B cell (primary cell): Measurements from ENCODE around the gene ZNF185. TPM values are rescaled to one million over a fixed set of nuclear protein-coding genes. Genes with fewer than 3 reads are reported as not detected.

Experiments used
- ATAC-seq: fragments of 200-7000 bp; cut with Tn5 transposase; one replicate; pipeline ENCODE4 v1.10.0; 2021; ENCODE audit warnings: low read depth, mild to moderate bottlenecking, moderate number of reproducible peaks, moderate library complexity
- CTCF ChIA-PET: fragments of 350-600 bp; sonication (Branson Sonifier 250); formaldehyde crosslinking; loops from one replicate; lab custom pipeline; 2021; ENCODE audit warnings: antibody characterized with exemption, inconsistent platforms; lab: Charles Lee
- POLR2A ChIA-PET: fragments of 350-600 bp; sonication (Branson Sonifier 250); formaldehyde crosslinking; loops from one replicate; lab custom pipeline; 2021; ENCODE audit warnings: antibody characterized with exemption; lab: Charles Lee
- DNase-seq: peaks from one replicate; pipeline ENCODE4 v3.0.0; 2013
- H2AFZ ChIP-seq: 2 replicates; pipeline ENCODE4 v1.6.1; 2012; ENCODE audit warnings: mild to moderate bottlenecking, low read depth, low read length; ENCODE audit not compliant: insufficient read depth, poor library complexity, severe bottlenecking
- H3K27ac ChIP-seq, 2 donors: 1 replicate in 1 of 2; 2 replicates in 1 of 2; pipeline ENCODE4 v1.5.1; 2012 to 2013; ENCODE audit warnings: low read length in 2 of 2, mild to moderate bottlenecking in 2 of 2, moderate library complexity in 1 of 2
- H3K27me3 ChIP-seq, 4 experiments: fragments of 200-600 bp in 1 of 4; sonication (generic) in 1 of 4; replicated peaks in 1 of 4; 1 replicate in 2 of 4; 2 replicates in 2 of 4; pipeline versions ENCODE4 v1.6.1 to v1.7.0; 2013 to 2016; ENCODE audit warnings: low read length in 3 of 4, mild to moderate bottlenecking in 2 of 4, mixed read lengths in 1 of 4, moderate library complexity in 1 of 4; ENCODE audit not compliant: insufficient read depth in 4 of 4, control insufficient read depth in 3 of 4; ENCODE audit errors: control extremely low read depth in 1 of 4
- H3K36me3 ChIP-seq, 2 experiments: replicated peaks in 1 of 2; 1 replicate in 1 of 2; 2 replicates in 1 of 2; pipeline versions ENCODE4 v1.6.1 to v1.7.1; 2013; ENCODE audit warnings: low read length in 1 of 2; ENCODE audit not compliant: insufficient read depth in 2 of 2, control insufficient read depth in 1 of 2; ENCODE audit errors: control extremely low read depth in 1 of 2, extremely low read depth in 1 of 2
- H3K4me1 ChIP-seq, 2 donors: fragments of 200-600 bp in 1 of 2; sonication (generic) in 1 of 2; 1 replicate in 1 of 2; 2 replicates in 1 of 2; pipeline versions ENCODE4 v1.5.1 to v1.6.1; 2013 to 2017; ENCODE audit warnings: low read length in 2 of 2; ENCODE audit not compliant: control insufficient read depth in 2 of 2, insufficient read depth in 2 of 2
- H3K4me2 ChIP-seq: replicated peaks from 2 replicates; pipeline ENCODE3; 2012; ENCODE audit warnings: mild to moderate bottlenecking, low read depth, low read length; ENCODE audit not compliant: poor library complexity, severe bottlenecking
- H3K4me3 ChIP-seq, 5 experiments: fragments of 200-600 bp in 1 of 5; sonication (generic) in 1 of 5; 1 replicate in 3 of 5; 2 replicates in 2 of 5; pipeline versions ENCODE4 v1.5.1 to v1.7.0; 2011 to 2016; ENCODE audit warnings: low read length in 4 of 5, mild to moderate bottlenecking in 4 of 5, low read depth in 2 of 5, control low read depth in 1 of 5, moderate library complexity in 1 of 5; ENCODE audit not compliant: insufficient read depth in 1 of 5; ENCODE audit errors: control extremely low read depth in 1 of 5, extremely low read depth in 1 of 5
- H3K79me2 ChIP-seq: fragments of 200-600 bp; sonication (generic); one replicate; pipeline ENCODE4 v1.6.0; 2016; ENCODE audit warnings: low read length; ENCODE audit not compliant: control insufficient read depth, insufficient read depth
- H3K9ac ChIP-seq: fragments of 200-600 bp; sonication (generic); 2 replicates; pipeline ENCODE4 v1.6.1; 2017; ENCODE audit warnings: mild to moderate bottlenecking, low read length, moderate library complexity
- H3K9me3 ChIP-seq, 3 donors: one replicate each; pipeline versions ENCODE4 v1.6.1 to v1.7.1; 2013; ENCODE audit warnings: low read length in 2 of 3; ENCODE audit not compliant: control insufficient read depth in 2 of 3, insufficient read depth in 1 of 3; ENCODE audit errors: control extremely low read depth in 1 of 3
- H4K20me1 ChIP-seq: 2 replicates; pipeline ENCODE4 v1.6.0; 2012; ENCODE audit warnings: mild to moderate bottlenecking, low read length; ENCODE audit not compliant: insufficient read depth, control insufficient read depth, poor library complexity, severe bottlenecking
- H3K27ac Mint-ChIP-seq: one replicate; pipeline ENCODE4 v1.8.0; 2021; ENCODE audit warnings: mixed read lengths
- H3K27me3 Mint-ChIP-seq: one replicate; pipeline ENCODE4 v1.8.0; 2021; ENCODE audit warnings: mixed read lengths
- H3K4me1 Mint-ChIP-seq: one replicate; pipeline ENCODE4 v1.8.0; 2021; ENCODE audit warnings: mixed read lengths
- H3K4me3 Mint-ChIP-seq: one replicate; pipeline ENCODE4 v1.8.0; 2021; ENCODE audit warnings: mixed read lengths
- H3K9me3 Mint-ChIP-seq: one replicate; pipeline ENCODE4 v1.8.0; 2022; ENCODE audit warnings: mixed read lengths; ENCODE audit not compliant: insufficient read depth
- CTCF ChIP-seq: fragments of 200-600 bp; IDR thresholded peaks from one replicate; pipeline ENCODE4 v1.8.0; 2022; ENCODE audit warnings: antibody characterized with exemption, mild to moderate bottlenecking
- EZH2 ChIP-seq: IDR thresholded peaks from 2 replicates; pipeline ENCODE4 v1.6.1; 2012; ENCODE audit warnings: borderline replicate concordance, low read depth, mild to moderate bottlenecking, moderate library complexity, low read length; ENCODE audit not compliant: insufficient read depth, poor library complexity, severe bottlenecking
- WGBS: methylation state at CpG from one replicate; pipeline ENCODE4 v1.1.5; 2013; ENCODE audit warnings: missing lambda C conversion rate; ENCODE audit not compliant: insufficient coverage; 5-methylcytosine and 5-hydroxymethylcytosine counted together
- intact Hi-C: fragments of 100-400 bp; cut with micrococcal nuclease; formaldehyde crosslinking; loops from one replicate; pipeline ENCODE4 v1.10.0; 2022
- polyA plus RNA-seq: library from polyadenylated mRNA; depleted of rRNA; stranded (reverse); fragments of >200 nt; gene quantifications from 2 replicates; pipeline ENCODE4 v1.2.3, GENCODE V29; 2012
- total RNA-seq, 2 donors: library from RNA; stranded (reverse); fragments of 120-200 nt in 1 of 2; gene quantifications; 1 replicate in 1 of 2; 2 replicates in 1 of 2; pipeline versions ENCODE4 v1.2.3 to v1.2.4, GENCODE V29; 2013 to 2022

Gene ZNF185
- total and polyA plus RNA-seq, 2 donors (not counting 1 experiment from before 2014, with no cell fraction given): 0.89 to 2.3 TPM

DNA sequence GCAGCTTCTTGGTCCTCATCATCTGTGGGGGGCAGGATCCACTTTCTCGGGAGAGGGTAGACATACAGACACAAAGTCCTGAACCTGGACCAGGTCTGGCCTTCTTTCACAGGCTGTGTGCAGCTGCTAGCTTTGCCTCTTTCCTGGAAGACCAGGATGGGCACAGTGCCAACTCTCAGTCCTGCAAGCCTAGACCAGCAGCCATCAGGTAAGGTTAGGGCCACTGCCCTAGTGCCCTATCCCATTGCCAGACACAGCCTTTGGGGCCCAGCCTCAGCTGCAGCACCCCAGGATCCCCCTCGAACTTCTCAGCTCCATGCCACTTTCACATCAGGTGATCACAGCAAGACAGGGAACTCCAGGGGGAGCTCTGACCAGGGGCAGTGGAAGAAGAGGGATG lies 38.4 kb downstream of the ZNF185 start:
- intact Hi-C loops: no loop called here
- no peaks in the 10 kb centered on the region for H3K9me3 ChIP-seq
- no peak overlapping the region for H3K4me3 Mint-ChIP-seq
- ChIA-PET CTCF (no interaction called here), POLR2A (no interaction called here)
- ATAC-seq: no peak
- no peak overlapping the region for H2AFZ ChIP-seq
- no peaks in the 10 kb centered on the region for H3K36me3 ChIP-seq
- peaks cover 4% of the 10 kb centered on the region for H3K4me1 Mint-ChIP-seq
- H3K9ac ChIP-seq: no peak overlapping the region
- H3K79me2 ChIP-seq: no peaks in the 10 kb centered on the region
- peaks cover 5% of the 10 kb centered on the region for H3K27me3 Mint-ChIP-seq
- no peaks in the 10 kb centered on the region for H3K27me3 ChIP-seq
- H3K27ac ChIP-seq: no peak overlapping the region
- no peak overlapping the region for H3K4me2 ChIP-seq
- no peak overlapping the region for H3K4me3 ChIP-seq
- 100% methylated on average over 1 of the region's 2 CpGs for WGBS
- H3K27ac Mint-ChIP-seq: no peak overlapping the region
- H3K4me1 ChIP-seq: peaks cover 0 to 5% of the 10 kb centered on the region in 2 donors
- no peak for DNase-seq
- H3K9me3 Mint-ChIP-seq: no peaks in the 10 kb centered on the region
- no peaks in the 10 kb centered on the region for H4K20me1 ChIP-seq
- no peak for TF ChIP-seq CTCF
- no peak for TF ChIP-seq EZH2

DNA sequence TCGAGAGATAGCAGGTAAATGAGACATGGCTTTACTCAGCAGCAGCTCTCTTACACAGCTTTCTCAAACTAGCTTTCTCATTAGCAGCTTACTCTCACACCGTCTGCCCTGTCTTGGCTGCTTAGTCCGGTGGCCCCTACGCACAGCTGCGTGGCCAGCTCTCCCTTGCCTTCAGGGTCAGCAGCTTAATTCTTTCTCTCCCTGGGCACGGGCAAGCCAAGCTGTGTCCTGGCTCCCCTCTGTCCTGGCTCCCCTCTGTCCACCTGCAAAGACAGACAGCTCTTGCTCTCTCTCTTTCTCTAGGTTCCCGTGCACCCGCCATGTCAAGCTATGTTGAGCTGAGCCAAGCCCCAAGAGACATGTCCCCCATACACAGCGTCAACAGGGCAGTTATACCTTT lies 39.4 kb downstream of the ZNF185 start:
- no peak overlapping the region for H3K27ac ChIP-seq
- H3K27ac Mint-ChIP-seq: no peak overlapping the region
- H3K9ac ChIP-seq: no peak overlapping the region
- no peak for DNase-seq
- no peak overlapping the region for H3K4me3 Mint-ChIP-seq
- H3K4me1 Mint-ChIP-seq: peaks cover 8% of the 10 kb centered on the region
- H3K9me3 ChIP-seq: no peaks in the 10 kb centered on the region
- no peaks in the 10 kb centered on the region for H3K36me3 ChIP-seq
- ATAC-seq: no peak
- ChIA-PET POLR2A (no interaction called here), CTCF (no interaction called here)
- TF ChIP-seq EZH2: no peak
- TF ChIP-seq CTCF: no peak
- no peaks in the 10 kb centered on the region for H3K27me3 ChIP-seq
- 100% methylated on average over 2 of the region's 9 CpGs for WGBS
- H3K4me2 ChIP-seq: no peak overlapping the region
- no peaks in the 10 kb centered on the region for H4K20me1 ChIP-seq
- no peaks in the 10 kb centered on the region for H3K9me3 Mint-ChIP-seq
- peaks cover 5% of the 10 kb centered on the region for H3K27me3 Mint-ChIP-seq
- no peak overlapping the region for H2AFZ ChIP-seq
- intact Hi-C loops: no loop called here
- H3K79me2 ChIP-seq: no peaks in the 10 kb centered on the region
- H3K4me3 ChIP-seq: no peak overlapping the region
- peaks cover 4 to 10% of the 10 kb centered on the region in 2 donors for H3K4me1 ChIP-seq
